Spleen (tissue), 7 donors: ENCODE measurements around the gene LYRM2.

ENCODE experiments used
- POLR2A ChIP-seq, 3 donors: fragments of 450-650 bp; IDR thresholded peaks; one replicate each; pipeline ENCODE4 v1.5.1; 2017; ENCODE audit warnings: antibody characterized with exemption in 3 of 3, mild to moderate bottlenecking in 1 of 3
- POLR2AphosphoS5 ChIP-seq, 3 donors: sonication (generic); formaldehyde crosslinking; IDR thresholded peaks; one replicate each; pipeline ENCODE4 v1.5.1; 2017; ENCODE audit warnings: antibody characterized with exemption in 3 of 3
- TF ChIP-seq, protein P1 (sequence below), 11 experiments: fragments of 200-600 bp in 7 of 11; fragments of 450-650 bp in 4 of 11; sonication (generic) in 4 of 11; IDR thresholded peaks in 8 of 11; conservative IDR thresholded peaks in 3 of 11; 1 replicate in 7 of 11; 2 replicates in 4 of 11; pipeline versions ENCODE4 v1.4.0 to v1.8.0; 2016 to 2021; ENCODE audit warnings: antibody characterized with exemption in 11 of 11, inconsistent platforms in 4 of 11, mild to moderate bottlenecking in 1 of 11
- donor health status: DM: no; HTN: no; CAD: no; lungs with moderate emphysema.
- donor health status: DM: no; HTN: no; CAD: no.
- donor health status: DM: no; HTN: no; CAD: no.

DNA sequence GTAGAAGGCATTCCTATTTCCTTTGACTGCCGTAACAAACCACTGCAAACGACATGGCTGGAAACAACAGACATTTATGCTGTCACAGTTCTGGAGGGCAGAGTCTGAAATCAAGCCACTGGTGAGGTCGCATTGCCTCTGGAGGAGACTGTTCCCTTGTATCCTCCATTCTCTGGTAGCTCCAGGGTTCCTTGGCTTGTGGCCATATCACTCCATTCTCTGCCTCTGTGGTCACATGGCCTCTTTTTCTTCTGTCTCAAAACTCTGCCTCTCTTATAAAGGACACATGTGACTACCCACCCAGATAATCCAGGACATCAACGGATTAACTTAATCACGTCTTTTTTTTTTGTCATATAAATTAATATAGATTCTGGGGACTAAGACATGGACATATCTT lies 84.4 kb downstream of the LYRM2 start:
- TF ChIP-seq POLR2A (IDR thresholded peaks at IDR 0.05): no peak
- TF ChIP-seq, protein P1, sequence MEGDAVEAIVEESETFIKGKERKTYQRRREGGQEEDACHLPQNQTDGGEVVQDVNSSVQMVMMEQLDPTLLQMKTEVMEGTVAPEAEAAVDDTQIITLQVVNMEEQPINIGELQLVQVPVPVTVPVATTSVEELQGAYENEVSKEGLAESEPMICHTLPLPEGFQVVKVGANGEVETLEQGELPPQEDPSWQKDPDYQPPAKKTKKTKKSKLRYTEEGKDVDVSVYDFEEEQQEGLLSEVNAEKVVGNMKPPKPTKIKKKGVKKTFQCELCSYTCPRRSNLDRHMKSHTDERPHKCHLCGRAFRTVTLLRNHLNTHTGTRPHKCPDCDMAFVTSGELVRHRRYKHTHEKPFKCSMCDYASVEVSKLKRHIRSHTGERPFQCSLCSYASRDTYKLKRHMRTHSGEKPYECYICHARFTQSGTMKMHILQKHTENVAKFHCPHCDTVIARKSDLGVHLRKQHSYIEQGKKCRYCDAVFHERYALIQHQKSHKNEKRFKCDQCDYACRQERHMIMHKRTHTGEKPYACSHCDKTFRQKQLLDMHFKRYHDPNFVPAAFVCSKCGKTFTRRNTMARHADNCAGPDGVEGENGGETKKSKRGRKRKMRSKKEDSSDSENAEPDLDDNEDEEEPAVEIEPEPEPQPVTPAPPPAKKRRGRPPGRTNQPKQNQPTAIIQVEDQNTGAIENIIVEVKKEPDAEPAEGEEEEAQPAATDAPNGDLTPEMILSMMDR (IDR thresholded peaks at IDR 0.05 in 8 of 11, conservative IDR thresholded peaks at IDR 0.05 in 3 of 11): no peak
- no peak for TF ChIP-seq POLR2AphosphoS5 (IDR thresholded peaks at IDR 0.05)
